Hepatocyte (in vitro differentiated cells): Measurements from ENCODE around the gene PHLPP1. TPM values are rescaled to one million over a fixed set of nuclear protein-coding genes. Genes with fewer than 3 reads are reported as not detected.

Experiments used
- DNase-seq: peaks from one replicate; pipeline ENCODE4 v3.0.0-alpha.2; 2016; ENCODE audit warnings: low spot score
- H2AFZ ChIP-seq: fragments of 200-600 bp; sonication (generic); 2 replicates; pipeline ENCODE4 v1.6.0; 2016; ENCODE audit warnings: antibody characterized with exemption, mild to moderate bottlenecking
- H3K27ac ChIP-seq: fragments of 200-600 bp; sonication (generic); 2 replicates; pipeline ENCODE4 v1.5.1; 2016; ENCODE audit warnings: mild to moderate bottlenecking
- H3K27me3 ChIP-seq: fragments of 200-600 bp; sonication (generic); 2 replicates; pipeline ENCODE4 v1.6.1; 2016
- H3K36me3 ChIP-seq: fragments of 200-600 bp; sonication (generic); replicated peaks from 2 replicates; pipeline ENCODE4 v1.5.1; 2016; ENCODE audit warnings: low read depth; ENCODE audit not compliant: insufficient read depth
- H3K4me1 ChIP-seq: fragments of 200-600 bp; sonication (generic); 2 replicates; pipeline ENCODE4 v1.5.1; 2016; ENCODE audit warnings: mild to moderate bottlenecking, moderate library complexity; ENCODE audit not compliant: insufficient read depth
- H3K4me2 ChIP-seq: fragments of 200-600 bp; sonication (generic); 2 replicates; pipeline ENCODE4 v1.6.0; 2016
- H3K4me3 ChIP-seq: fragments of 200-600 bp; sonication (generic); 2 replicates; pipeline ENCODE4 v1.5.1; 2016; ENCODE audit warnings: mild to moderate bottlenecking
- H3K79me2 ChIP-seq: fragments of 200-600 bp; sonication (generic); 2 replicates; pipeline ENCODE4 v1.6.0; 2017; ENCODE audit warnings: mild to moderate bottlenecking
- H3K9me2 ChIP-seq: fragments of 200-600 bp; sonication (generic); replicated peaks from 2 replicates; pipeline ENCODE4 v1.6.0; 2017; ENCODE audit warnings: mild to moderate bottlenecking; ENCODE audit not compliant: insufficient read depth
- H3K9me3 ChIP-seq: fragments of 200-600 bp; sonication (generic); 2 replicates; pipeline ENCODE4 v1.5.1; 2016; ENCODE audit warnings: low read depth, mild to moderate bottlenecking
- H4K20me1 ChIP-seq: fragments of 200-600 bp; sonication (generic); 2 replicates; pipeline ENCODE4 v1.6.0; 2016; ENCODE audit warnings: mild to moderate bottlenecking; ENCODE audit not compliant: insufficient read depth, poor library complexity, severe bottlenecking
- CTCF ChIP-seq: fragments of 200-600 bp; sonication (generic); IDR thresholded peaks from 2 replicates; pipeline ENCODE4 v1.5.1; 2016; ENCODE audit warnings: antibody characterized with exemption, mild to moderate bottlenecking; ENCODE audit not compliant: poor library complexity
- EZH2 ChIP-seq: fragments of 200-600 bp; sonication (generic); IDR thresholded peaks from 2 replicates; pipeline ENCODE4 v1.6.1; 2016; ENCODE audit warnings: antibody characterized with exemption, mild to moderate bottlenecking, borderline replicate concordance
- EZH2phosphoT487 ChIP-seq: fragments of 200-600 bp; sonication (generic); IDR thresholded peaks from one replicate; pipeline ENCODE4 v1.6.1; 2018; ENCODE audit warnings: antibody characterized with exemption, mild to moderate bottlenecking, low read depth, moderate library complexity; ENCODE audit not compliant: unreplicated experiment, severe bottlenecking
- WGBS: methylation state at CpG from one replicate; pipeline ENCODE4 v1.1.6; 2016; ENCODE audit warnings: low lambda C conversion rate; ENCODE audit errors: missing lambda C conversion rate; 5-methylcytosine and 5-hydroxymethylcytosine counted together
- polyA plus RNA-seq: library from polyadenylated mRNA; unstranded; fragments of >200 nt; fragmentation: Nextera tagmentation; extraction: Ambion mirVana; gene quantifications from 2 replicates; pipeline ENCODE4 v1.2.1, GENCODE V29; 2016
- total RNA-seq: library from RNA; depleted of rRNA; stranded (reverse); fragments of >200 nt; gene quantifications from 2 replicates; pipeline ENCODE4 v1.2.3, GENCODE V29; 2014

Gene PHLPP1
- total and polyA plus RNA-seq, 2 experiments from 2014 or later, result 7.3 to 14.3 TPM

- TF ChIP-seq EZH2 (no peak), CTCF (no peak), EZH2phosphoT487 (no peak)
- DNase-seq, result no peak
- Histone ChIP-seq H3K36me3 (no peaks in the 10 kb centered on the region), H3K4me3 (no peak overlapping the region), H3K79me2 (peaks cover 93% of the 10 kb centered on the region), H3K4me2 (no peak overlapping the region), H3K27me3 (no peaks in the 10 kb centered on the region), H3K9me2 (no peaks in the 10 kb centered on the region), H3K9me3 (no peaks in the 10 kb centered on the region), H3K27ac (no peak overlapping the region), H2AFZ (no peak overlapping the region), H4K20me1 (no peaks in the 10 kb centered on the region), H3K4me1 (peaks cover 3% of the 10 kb centered on the region)
- 97% methylated on average over 1 of the region's 1 CpG for WGBS
Measured at GRCh38 chr18:62777814-62778213, 62.5 kb downstream of the PHLPP1 start.

GRCh38 chr18:62778976-62779869 is 63.9 kb downstream of the PHLPP1 start:
- Histone ChIP-seq H3K4me2 (no peak overlapping the region), H3K27me3 (no peaks in the 10 kb centered on the region), H2AFZ (no peak overlapping the region), H3K4me1 (no peaks in the 10 kb centered on the region), H3K9me2 (no peaks in the 10 kb centered on the region), H3K79me2 (peaks cover 95% of the 10 kb centered on the region), H3K4me3 (no peak overlapping the region), H3K27ac (no peak overlapping the region), H4K20me1 (no peaks in the 10 kb centered on the region), H3K36me3 (no peaks in the 10 kb centered on the region), H3K9me3 (no peaks in the 10 kb centered on the region)
- TF ChIP-seq EZH2 (no peak), EZH2phosphoT487 (no peak), CTCF (no peak)
- no peak for DNase-seq
- 91% methylated on average over 6 of the region's 6 CpGs for WGBS

GRCh38 chr18:62781262-62781661 is 65.9 kb downstream of the PHLPP1 start:
- no peak overlapping the region for H2AFZ ChIP-seq
- TF ChIP-seq EZH2phosphoT487, result no peak
- no peak for TF ChIP-seq EZH2
- TF ChIP-seq CTCF, result no peak
- no peak overlapping the region for H3K4me2 ChIP-seq
- no peaks in the 10 kb centered on the region for H4K20me1 ChIP-seq
- H3K79me2 ChIP-seq, result peaks cover 89% of the 10 kb centered on the region
- H3K36me3 ChIP-seq, result no peaks in the 10 kb centered on the region
- H3K4me1 ChIP-seq, result no peaks in the 10 kb centered on the region
- 92% methylated on average over 3 of the region's 3 CpGs for WGBS
- H3K9me3 ChIP-seq, result no peaks in the 10 kb centered on the region
- no peaks in the 10 kb centered on the region for H3K9me2 ChIP-seq
- no peak for DNase-seq
- no peak overlapping the region for H3K27ac ChIP-seq
- no peaks in the 10 kb centered on the region for H3K27me3 ChIP-seq
- no peak overlapping the region for H3K4me3 ChIP-seq
